T-helper 22 cell (primary cell): ENCODE data around the gene EIF2B1.

Source experiments
- DNase-seq: peaks from one replicate; pipeline ENCODE4 v3.0.0-alpha.2; 2020; ENCODE audit warnings: low read depth

The EIF2B1 gene

GRCh38 chr12:123633379-123634141 is at the start of gene EIF2B1, which contains the start of gene GTF2H3:
Gene EIF2B1, minus strand, starts transcription at chr12:123633686. Its CDS starts 129 bp downstream, at chr12:123633557.
Gene GTF2H3, plus strand, starts transcription at chr12:123633829. Its CDS starts 31 bp downstream, at chr12:123633860.
- DNase-seq, result peak; percentile 94

- no peak for DNase-seq
Observed at GRCh38 chr12:123681605-123682004, 48.1 kb upstream of the EIF2B1 start.

DNA sequence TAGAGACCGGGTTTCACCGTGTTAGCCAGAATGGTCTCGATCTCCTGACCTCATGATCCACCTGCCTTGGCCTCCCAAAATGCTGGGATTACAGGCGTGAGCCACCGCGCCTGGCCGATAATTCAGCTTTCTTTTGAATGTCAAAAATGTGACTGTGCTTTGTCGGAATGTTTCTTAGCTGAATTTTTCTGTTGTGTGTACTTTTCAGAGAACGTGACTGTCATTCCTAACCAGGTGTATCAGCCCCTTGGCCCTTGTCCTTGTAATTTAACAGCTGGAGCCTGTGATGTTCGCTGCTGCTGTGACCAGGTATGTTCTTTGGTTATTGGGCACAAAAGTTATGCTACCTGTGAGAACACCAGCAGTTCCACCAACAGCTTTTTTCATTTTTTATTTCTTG is 45.5 kb upstream of the EIF2B1 start:
- DNase-seq, result no peak

GRCh38 chr12:123676616-123677320 is 43.3 kb upstream of the EIF2B1 start:
- no peak for DNase-seq

DNA sequence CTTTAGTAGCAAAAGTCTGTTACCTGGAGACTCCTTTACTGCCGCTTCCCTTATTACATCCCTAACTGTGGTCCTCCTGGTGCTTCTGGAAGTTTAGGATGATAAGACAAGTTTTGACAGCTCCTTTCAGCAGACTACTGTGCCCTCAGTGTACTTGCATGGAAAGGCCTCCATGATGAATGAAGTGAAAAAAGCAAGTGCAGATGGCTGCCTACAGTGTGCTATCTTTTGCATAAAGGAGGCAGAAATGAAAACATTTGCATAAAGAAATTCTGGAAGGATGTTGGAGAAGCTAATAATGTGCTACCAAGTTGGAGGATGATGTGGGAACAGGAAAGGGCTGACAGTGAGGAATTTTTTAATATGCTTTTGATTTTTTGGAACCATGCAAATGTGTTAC is 42.0 kb upstream of the EIF2B1 start:
- DNase-seq, result no peak

DNA sequence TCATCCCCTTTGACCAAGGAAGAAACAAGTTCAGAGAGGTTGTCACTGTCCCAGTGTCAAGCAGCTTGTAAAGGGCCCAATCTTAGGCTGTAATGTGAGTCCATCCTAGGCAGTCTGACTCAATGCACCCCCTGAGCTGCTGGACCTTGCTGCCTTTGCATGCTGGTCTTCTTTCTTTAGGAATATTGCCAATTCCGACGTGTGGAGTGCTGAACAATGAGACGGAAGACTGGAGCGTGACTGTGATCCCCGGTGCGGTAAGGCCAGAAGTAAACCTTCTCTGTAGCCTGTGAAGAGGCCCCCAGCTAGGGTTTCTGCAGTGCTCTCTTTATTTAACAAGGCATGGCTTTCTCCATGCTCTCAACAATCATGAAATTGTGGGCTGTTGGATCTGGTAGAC is 38.4 kb upstream of the EIF2B1 start:
- no peak for DNase-seq

- peak; percentile 86 for DNase-seq
Observed at GRCh38 chr12:123670882-123671728, 37.6 kb upstream of the EIF2B1 start, which contains the start of gene TCTN2. Gene TCTN2, plus strand, starts transcription at chr12:123671113. Its CDS starts 128 bp downstream, at chr12:123671241.

- DNase-seq, result no peak
Observed at GRCh38 chr12:123667771-123668170, 34.3 kb upstream of the EIF2B1 start.

GRCh38 chr12:123659996-123660727 is 26.7 kb upstream of the EIF2B1 start:
- DNase-seq, result no peak

- no peak for DNase-seq
Observed at GRCh38 chr12:123657211-123657610, 23.7 kb upstream of the EIF2B1 start.

GRCh38 chr12:123656392-123656791 is 22.9 kb upstream of the EIF2B1 start:
- no peak for DNase-seq

DNA sequence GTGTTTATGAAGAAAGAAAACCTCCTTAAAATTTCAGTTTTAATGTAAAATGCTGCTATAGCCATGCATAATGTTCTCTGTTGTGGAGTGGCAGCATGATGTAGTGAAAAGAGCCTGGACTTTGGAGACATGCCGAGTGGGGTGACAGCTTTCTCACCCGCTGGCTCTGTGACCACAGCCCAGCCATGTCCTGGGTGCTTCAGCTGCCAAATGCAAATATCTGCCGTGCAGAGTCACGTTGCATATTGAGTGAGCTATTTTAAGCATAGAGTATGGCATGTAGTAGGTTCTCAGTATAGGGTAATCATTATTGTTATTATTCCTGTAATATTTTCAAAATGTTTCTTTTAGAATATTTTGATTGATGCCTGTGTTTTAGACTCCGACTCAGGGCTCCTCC is 21.9 kb upstream of the EIF2B1 start:
- no peak for DNase-seq

DNA sequence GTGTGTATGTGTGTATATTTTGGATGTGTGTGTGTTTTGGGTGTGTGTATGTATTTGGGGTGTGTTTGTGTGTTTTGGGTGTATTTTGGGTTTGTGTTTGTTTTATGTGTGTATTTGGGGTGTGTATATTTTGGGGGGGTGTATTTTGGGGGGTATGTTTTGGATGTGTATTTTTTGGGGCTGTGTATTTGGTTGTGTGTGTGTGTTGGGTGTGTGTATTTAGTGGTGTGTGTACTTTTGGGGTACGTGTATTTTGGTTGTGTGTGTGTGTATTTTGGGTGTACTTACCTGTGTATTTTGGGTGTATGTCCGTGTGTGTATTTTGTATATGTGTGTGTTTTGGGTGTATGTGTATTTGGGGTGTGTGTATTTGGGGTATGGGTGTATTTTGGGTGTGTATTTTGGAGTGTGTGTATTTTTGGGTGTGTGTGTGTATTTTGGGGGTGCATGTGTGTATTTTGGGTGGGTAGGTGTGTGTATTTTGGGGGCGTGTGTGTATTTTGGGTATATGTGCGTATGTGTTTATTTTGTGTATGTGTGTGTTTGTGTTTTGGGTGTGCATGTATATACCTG is 20.7 kb upstream of the EIF2B1 start:
- DNase-seq, result no peak

DNA sequence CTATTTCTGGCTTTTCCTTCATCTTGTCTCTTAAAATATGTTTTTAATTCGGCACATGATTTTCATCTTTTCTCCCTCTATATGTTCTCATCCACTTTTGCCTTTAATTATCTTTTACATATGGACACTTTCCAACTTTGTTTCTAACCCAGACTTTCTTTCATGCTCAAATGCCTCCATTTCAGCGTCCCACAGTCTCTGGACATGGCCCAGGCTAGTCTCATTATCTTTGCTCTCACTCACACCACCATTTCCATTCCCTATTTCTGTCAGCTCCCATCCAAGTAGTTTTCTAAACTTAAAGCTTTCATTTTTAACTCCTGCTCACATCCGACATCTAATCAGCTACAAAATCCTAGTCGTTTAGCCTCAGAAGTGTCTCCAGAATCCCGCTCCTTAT is 14.9 kb upstream of the EIF2B1 start:
- DNase-seq, result no peak

GRCh38 chr12:123645878-123646277 is 12.4 kb upstream of the EIF2B1 start:
- DNase-seq, result no peak

- no peak for DNase-seq
Observed at GRCh38 chr12:123645380-123645779, 11.9 kb upstream of the EIF2B1 start.

GRCh38 chr12:123643911-123644310 is 10.4 kb upstream of the EIF2B1 start:
- no peak for DNase-seq

- no peak for DNase-seq
Observed at GRCh38 chr12:123634142-123634561, 666 bp upstream of the EIF2B1 start.

GRCh38 chr12:123621619-123622530 is 11.6 kb downstream of the EIF2B1 start:
- DNase-seq, result no peak

- no peak for DNase-seq
Observed at GRCh38 chr12:123621101-123621500, 12.4 kb downstream of the EIF2B1 start.
